Stimulated activated CD8-positive, alpha-beta memory T cell treated with anti-CD3 and anti-CD28 coated beads, Interleukin-7, amount 100 ng/mL, for 1 hour (primary cell): ENCODE results near the gene INTS14.
"Not testable (repeated sequence)": the region's sequence is repeated elsewhere in the genome, so short reads cannot be mapped to it uniquely, and the experiment has no call there.

ENCODE experiments used
- DNase-seq, 2 donors: peaks; one replicate each; pipeline ENCODE4 v3.0.0-alpha.2; 2020; ENCODE audit warnings: low read depth in 2 of 2

INTS14 gene

GRCh38 chr15:65578904-65579728 lies 31.8 kb downstream of the INTS14 start:
- no peak for DNase-seq

DNA sequence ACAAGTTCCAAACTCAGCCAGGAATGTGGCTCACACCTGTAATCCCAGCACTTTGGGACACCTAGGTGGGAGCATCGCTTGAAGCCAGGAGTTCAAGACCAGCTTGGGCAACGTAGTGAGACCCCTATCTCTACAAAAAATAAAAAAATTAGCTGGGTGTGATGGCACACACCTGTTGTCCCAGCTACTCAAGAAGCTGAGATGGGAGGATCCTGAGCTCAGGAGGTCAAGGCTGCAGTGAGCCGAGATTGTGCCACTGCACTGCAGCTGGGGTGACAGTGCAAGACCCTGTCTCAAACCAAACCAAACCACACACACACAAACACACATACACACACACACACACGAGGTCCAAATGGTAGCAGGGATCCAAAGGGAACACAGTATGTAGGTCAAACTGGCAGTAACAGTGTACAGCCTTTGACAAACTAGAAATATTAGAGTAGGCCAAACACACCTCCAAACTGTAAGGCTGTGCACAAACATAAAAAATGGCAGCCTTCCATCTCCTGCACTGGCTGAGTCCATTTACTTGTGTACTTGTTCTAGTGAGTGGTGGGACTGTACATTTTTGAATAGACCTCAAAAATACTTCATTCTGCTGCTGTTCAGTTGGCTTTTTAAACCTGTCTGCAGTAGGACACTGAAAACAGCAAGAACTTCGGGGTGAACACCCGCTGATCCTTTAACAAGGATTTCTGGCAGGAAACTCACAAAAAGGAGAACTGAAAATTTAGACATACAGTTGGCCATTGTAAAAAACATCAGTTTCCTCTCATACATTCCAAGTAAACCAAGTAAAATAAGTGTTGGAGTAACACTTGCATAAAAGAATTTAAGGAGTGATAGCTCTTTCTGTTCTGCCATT lies 33.6 kb downstream of the INTS14 start:
- no peak for DNase-seq

DNA sequence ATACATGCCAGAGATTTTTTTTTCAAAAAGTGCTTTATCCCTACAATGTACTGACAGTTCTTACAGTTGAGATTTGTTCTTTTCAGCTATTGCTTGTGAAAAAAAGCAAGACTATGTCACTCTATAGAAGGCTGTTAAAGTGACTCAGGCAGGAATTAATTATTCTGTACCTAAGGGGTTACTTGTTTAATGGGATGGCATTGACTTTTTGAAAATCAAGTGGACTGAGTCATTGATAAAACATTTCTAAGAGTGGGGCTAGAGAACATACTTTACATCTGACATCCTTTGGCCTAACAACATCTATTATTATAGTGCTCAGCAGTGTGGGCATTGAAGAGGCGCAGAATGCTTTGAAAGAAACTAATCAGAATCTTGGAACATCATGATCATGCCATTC lies 34.3 kb downstream of the INTS14 start:
- no peak for DNase-seq

GRCh38 chr15:65571971-65572370 lies 39.0 kb downstream of the INTS14 start:
- DNase-seq: no peak

DNA sequence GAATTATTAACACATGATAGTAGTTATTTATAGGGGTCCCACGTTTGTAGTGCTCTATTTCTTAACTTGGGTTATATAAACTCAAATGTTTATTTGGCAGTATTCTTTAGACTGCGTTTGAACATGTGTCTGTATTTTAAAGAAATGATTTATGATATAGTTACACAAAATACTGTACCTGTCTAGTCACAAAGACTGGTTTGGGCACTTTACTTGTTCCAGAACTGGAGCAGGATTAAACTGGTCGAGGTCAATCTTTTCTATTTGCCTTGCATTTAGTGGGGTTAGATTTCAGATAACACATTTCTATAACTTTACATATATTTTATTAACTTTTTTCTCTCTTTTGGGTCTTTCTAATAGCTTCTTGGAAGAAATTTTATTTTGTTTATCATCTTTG lies 41.2 kb downstream of the INTS14 start:
- no peak for DNase-seq

- DNase-seq: no peak
Measured at GRCh38 chr15:65561934-65562333, 49.0 kb downstream of the INTS14 start.

GRCh38 chr15:65559941-65560340 lies 51.0 kb downstream of the INTS14 start:
- DNase-seq: no peak

DNA sequence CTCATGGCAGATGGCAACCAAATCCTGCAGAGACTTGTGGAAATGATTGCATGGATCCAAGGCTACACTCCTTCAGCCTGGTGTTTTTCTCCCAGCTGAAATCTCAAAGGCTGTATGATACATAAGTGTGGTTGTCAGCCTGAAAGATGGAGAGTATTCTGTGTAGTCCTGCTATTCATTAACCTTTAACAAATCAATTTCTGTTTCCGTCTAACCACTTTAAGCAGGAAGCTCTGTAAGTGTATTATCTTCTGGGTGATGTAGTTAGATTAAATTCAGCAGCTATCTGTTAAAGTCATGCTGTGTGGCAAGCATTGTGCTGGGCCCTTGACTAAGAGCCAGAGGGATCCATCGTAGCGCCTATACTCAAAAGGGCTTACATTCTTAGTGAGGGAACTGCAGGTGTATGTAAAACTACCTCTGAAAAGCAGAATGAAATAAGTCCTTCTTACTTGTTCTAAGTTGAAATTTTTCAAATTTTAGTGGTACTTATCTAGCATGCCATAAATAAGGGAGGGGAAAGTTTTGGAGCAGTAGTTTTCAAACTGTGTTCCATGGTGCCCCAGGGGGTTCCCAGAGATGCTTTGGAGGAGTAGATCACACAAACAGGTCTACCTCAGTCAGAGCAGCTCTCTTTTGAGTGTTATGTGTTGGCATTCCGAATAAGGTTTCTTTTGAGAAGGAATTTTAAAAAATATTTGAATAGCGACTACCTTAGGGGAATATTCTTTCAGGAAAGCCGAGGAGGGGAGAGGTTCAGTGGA lies 51.8 kb downstream of the INTS14 start:
- no peak for DNase-seq

- no peak for DNase-seq
Measured at GRCh38 chr15:65558336-65558735, 52.6 kb downstream of the INTS14 start.

DNA sequence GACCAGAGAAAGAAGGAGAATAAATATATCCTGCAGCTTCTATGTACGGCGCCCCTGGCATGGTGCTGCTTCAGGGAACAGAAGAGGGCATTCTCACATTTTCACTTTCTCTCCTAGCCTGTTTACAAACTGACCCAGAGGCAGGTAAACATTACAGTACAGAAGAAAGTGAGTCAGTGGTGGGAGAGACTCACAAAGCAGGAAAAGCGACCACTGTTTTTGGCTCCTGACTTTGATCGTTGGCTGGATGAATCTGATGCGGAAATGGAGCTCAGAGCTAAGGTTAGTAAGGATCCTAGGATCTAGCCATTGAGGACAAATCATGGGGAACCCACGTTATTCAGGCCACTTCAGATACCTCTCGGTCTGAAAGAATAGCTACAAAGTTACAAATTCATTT lies 54.3 kb downstream of the INTS14 start:
- DNase-seq: no peak

DNA sequence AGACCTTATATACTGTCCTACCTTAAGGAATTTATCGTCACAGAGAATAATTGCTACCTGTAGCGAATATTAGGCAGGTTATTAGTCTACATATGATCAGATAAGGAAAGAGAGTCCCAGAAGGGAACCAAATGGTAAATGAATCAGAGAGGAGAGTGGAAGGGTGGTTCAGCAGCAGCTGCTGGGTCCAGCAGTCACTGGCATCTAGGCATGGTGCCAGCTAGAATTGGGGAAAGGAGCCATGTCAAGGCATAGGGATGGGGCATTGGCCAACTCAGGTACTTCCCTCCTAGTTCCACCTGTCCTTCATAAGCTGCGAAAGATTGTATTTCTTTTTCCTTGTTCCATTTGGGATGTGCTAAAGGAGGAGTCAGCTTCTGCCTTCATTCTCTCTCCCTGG lies 57.2 kb downstream of the INTS14 start:
- no peak for DNase-seq

DNA sequence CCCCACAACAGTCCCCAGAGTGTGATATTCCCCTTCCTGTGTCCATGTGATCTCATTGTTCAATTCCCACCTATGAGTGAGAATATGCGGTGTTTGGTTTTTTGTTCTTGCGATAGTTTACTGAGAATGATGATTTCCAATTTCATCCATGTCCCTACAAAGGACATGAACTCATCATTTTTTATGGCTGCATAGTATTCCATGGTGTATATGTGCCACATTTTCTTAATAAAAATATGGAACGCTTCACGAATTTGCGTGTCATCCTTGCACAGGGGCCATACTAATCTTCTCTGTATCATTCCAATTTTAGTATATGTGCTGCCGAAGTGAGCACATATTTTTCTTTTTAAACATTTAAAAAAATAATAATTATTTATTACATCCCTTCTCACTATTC lies 58.1 kb downstream of the INTS14 start:
- not testable (repeated sequence) for DNase-seq

DNA sequence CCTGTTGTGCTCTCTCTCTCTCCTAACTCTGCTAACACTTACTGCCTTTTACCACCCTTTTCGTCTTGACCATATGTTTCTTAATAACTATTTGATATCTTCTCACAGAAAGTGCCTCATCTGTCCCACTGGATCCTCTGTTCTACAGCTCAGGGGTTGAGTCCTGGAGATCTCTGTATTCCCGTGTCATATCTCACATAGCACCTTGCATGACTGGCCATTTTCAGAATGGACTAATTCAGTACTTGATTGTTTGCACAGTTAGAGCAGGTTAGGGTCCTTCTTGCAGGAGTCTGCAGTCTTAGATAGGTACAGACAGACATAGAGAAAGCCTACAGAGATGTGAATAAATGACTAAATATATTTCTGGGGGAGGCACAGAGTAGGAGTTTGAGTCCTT lies 59.7 kb downstream of the INTS14 start:
- no peak for DNase-seq

DNA sequence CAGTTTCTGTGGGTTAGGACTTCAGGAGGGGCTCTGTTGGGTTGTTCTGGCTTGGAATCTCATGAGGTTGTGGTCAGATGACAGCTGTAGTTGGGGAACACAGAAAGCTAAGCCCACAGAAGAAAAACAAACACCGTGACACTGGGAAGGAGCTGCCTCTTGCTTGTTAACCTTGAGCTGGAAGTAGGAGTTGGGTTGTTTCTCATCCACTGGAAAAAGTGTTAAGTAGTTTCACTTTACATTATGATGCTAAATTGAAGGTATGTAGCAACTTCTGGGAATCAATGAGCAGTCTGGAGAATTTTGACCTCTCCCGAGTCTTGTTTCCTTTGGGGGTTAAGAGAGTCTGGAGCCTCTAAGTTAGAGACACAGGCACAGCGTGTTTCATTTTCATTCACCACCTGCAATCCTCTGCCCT lies 60.2 kb downstream of the INTS14 start:
- DNase-seq: no peak

DNA sequence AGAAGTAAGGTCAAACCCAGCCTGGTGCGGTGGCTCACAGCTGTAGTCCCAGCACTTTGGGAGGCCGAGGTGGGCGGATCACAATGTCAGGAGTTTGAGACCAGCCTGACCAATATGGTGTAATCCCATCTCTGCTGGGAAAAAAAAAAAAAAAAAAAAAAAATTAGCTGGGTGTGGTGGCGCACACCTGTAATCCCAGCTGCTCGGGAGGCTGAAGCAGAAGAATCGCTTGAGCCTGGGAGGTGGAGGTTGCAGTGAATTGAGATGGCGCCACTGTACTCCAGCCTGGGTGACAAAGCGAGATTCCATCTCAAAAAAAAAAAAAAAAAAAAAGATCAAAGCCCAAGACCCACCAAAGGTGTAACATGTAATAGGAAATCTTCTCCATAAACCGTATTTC lies 61.6 kb downstream of the INTS14 start:
- not testable (repeated sequence) for DNase-seq

GRCh38 chr15:65547841-65548240 lies 63.1 kb downstream of the INTS14 start:
- DNase-seq: no peak

- DNase-seq: no peak
Measured at GRCh38 chr15:65541231-65541820, 69.6 kb downstream of the INTS14 start.

GRCh38 chr15:65540314-65540713 lies 70.6 kb downstream of the INTS14 start:
- DNase-seq: no peak

- DNase-seq: no peak
Measured at GRCh38 chr15:65535192-65535591, 75.7 kb downstream of the INTS14 start.

GRCh38 chr15:65533057-65533756 lies 77.7 kb downstream of the INTS14 start:
- no peak for DNase-seq

DNA sequence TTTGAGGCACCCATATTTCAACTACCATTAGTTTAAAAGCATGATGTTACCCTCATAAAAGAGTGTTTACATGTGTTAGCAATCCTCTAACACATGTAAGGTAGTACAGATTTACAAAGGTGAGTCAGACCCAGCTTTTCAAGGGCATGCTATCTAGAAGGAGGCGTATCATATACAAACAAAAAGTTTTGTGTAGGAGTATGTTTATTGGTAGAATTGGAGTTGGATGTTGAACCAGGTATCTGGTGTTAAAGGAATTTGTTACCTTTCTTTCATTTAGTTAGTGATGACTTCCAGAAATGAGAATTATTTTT lies 78.2 kb downstream of the INTS14 start:
- DNase-seq: no peak
